ENCODE results near the gene STX7.

STX7 gene

DNA sequence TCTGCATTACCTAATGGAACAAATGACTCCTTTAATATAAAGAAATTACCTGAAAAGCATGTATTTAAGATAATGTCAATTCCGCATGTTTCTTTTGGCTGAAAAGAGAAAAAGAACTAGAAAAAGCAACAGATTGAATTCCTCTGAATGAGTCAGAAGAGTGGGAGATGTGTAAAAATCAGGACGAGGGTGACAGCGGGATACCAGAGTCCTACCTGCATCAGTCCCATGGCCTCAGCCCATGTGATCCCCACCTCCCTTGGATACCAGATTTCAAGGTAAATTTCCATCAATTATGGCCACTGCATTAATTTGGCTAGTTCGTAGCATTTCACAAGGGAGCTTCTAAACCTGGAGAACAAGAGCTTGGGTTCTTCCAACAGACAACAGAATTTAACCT is 101.6 kb downstream of the STX7 start:
- Histone ChIP-seq H3K4ac (ENCODE audit: low read depth, low read length) (no peak overlapping the region), H2BK5ac (ENCODE audit: low read depth, low read length, poor library complexity) (no peak overlapping the region), H3K79me2 (ENCODE audit: control insufficient read depth, insufficient read depth, low read length, poor library complexity) (no peaks in the 10 kb centered on the region), H2AK5ac (ENCODE audit: low read length) (no peak overlapping the region), H3K27ac (ENCODE audit: low read depth, low read length) (no peak overlapping the region), H3K4me3 (ENCODE audit: low read depth, low read length) (no peak overlapping the region), H4K91ac (ENCODE audit: low read depth, low read length) (no peak overlapping the region), H2BK12ac (ENCODE audit: low read length) (no peak overlapping the region), H3K9me3 (ENCODE audit: insufficient read depth, low read depth, low read length) (no peaks in the 10 kb centered on the region), H4K8ac (ENCODE audit: low read depth, low read length) (no peak overlapping the region), H4K12ac (ENCODE audit: low read depth, low read length) (no peak overlapping the region), H3K9ac (ENCODE audit: low read length) (no peak overlapping the region), H3K27me3 (ENCODE audit: insufficient read depth, low read length) (no peaks in the 10 kb centered on the region), H3K18ac (ENCODE audit: low read length) (no peak overlapping the region), H3K4me1 (ENCODE audit: control insufficient read depth in 1 of 2, insufficient read depth in 2 of 2, low read length in 2 of 2) (peaks cover 3 to 4% of the 10 kb centered on the region in 2 experiments), H2BK120ac (ENCODE audit: insufficient read depth, low read length, poor library complexity) (no peak overlapping the region), H3K79me1 (ENCODE audit: low read length) (no peaks in the 10 kb centered on the region), H3K4me2 (ENCODE audit: low read length) (no peak overlapping the region), H3K23ac (ENCODE audit: low read length) (no peak overlapping the region), H3K14ac (ENCODE audit: low read length) (no peak overlapping the region), H3K36me3 (ENCODE audit: control insufficient read depth in 1 of 2, insufficient read depth in 2 of 2, low read length in 2 of 2) (no peaks in the 10 kb centered on the region), H2AFZ (ENCODE audit: insufficient read depth, low read length, poor library complexity) (no peak overlapping the region)
- WGBS (ENCODE audit: extremely low coverage, insufficient coverage, insufficient read length) = no CpG with 5 or more reads among the region's 4 CpGs
- DNase-seq = peak; percentile 21 to 52

DNA sequence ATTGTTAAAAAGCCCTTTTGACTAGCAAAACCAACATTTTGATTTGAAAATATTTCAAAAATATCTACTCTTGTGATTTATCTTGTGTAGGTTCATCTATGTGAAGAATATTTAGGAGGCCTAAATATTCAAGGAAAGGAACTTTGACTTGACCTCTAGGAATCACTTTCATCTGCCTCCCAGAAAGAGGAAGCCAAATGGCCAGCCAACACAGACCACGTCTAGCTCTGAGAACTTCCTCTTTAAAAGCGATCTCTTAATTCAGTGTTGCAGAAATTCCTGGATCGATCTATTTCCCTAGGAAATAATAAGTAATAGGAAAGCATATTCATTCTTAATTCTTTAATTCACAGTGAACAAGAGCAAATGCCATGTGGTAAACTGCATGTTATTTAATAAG is 102.1 kb downstream of the STX7 start:
- Histone ChIP-seq H4K12ac (ENCODE audit: low read depth, low read length) (no peak overlapping the region), H2BK12ac (ENCODE audit: low read length) (no peak overlapping the region), H2AK5ac (ENCODE audit: low read length) (no peak overlapping the region), H3K9ac (ENCODE audit: low read length) (no peak overlapping the region), H3K79me2 (ENCODE audit: control insufficient read depth, insufficient read depth, low read length, poor library complexity) (no peaks in the 10 kb centered on the region), H2BK5ac (ENCODE audit: low read depth, low read length, poor library complexity) (no peak overlapping the region), H3K4me3 (ENCODE audit: low read depth, low read length) (no peak overlapping the region), H3K9me3 (ENCODE audit: insufficient read depth, low read depth, low read length) (no peaks in the 10 kb centered on the region), H3K79me1 (ENCODE audit: low read length) (no peaks in the 10 kb centered on the region), H3K36me3 (ENCODE audit: control insufficient read depth in 1 of 2, insufficient read depth in 2 of 2, low read length in 2 of 2) (no peaks in the 10 kb centered on the region), H3K18ac (ENCODE audit: low read length) (no peak overlapping the region), H3K4me1 (ENCODE audit: control insufficient read depth in 1 of 2, insufficient read depth in 2 of 2, low read length in 2 of 2) (peaks cover 3 to 4% of the 10 kb centered on the region in 2 experiments), H2BK120ac (ENCODE audit: insufficient read depth, low read length, poor library complexity) (no peak overlapping the region), H3K23ac (ENCODE audit: low read length) (no peak overlapping the region), H4K8ac (ENCODE audit: low read depth, low read length) (no peak overlapping the region), H3K4me2 (ENCODE audit: low read length) (no peak overlapping the region), H3K27ac (ENCODE audit: low read depth, low read length) (no peak overlapping the region), H3K27me3 (ENCODE audit: insufficient read depth, low read length) (no peaks in the 10 kb centered on the region), H3K4ac (ENCODE audit: low read depth, low read length) (no peak overlapping the region), H3K14ac (ENCODE audit: low read length) (no peak overlapping the region), H4K91ac (ENCODE audit: low read depth, low read length) (no peak overlapping the region), H2AFZ (ENCODE audit: insufficient read depth, low read length, poor library complexity) (no peak overlapping the region)
- DNase-seq = no peak
- no CpG with 5 or more reads among the region's 3 CpGs for WGBS (ENCODE audit: extremely low coverage, insufficient coverage, insufficient read length)

DNA sequence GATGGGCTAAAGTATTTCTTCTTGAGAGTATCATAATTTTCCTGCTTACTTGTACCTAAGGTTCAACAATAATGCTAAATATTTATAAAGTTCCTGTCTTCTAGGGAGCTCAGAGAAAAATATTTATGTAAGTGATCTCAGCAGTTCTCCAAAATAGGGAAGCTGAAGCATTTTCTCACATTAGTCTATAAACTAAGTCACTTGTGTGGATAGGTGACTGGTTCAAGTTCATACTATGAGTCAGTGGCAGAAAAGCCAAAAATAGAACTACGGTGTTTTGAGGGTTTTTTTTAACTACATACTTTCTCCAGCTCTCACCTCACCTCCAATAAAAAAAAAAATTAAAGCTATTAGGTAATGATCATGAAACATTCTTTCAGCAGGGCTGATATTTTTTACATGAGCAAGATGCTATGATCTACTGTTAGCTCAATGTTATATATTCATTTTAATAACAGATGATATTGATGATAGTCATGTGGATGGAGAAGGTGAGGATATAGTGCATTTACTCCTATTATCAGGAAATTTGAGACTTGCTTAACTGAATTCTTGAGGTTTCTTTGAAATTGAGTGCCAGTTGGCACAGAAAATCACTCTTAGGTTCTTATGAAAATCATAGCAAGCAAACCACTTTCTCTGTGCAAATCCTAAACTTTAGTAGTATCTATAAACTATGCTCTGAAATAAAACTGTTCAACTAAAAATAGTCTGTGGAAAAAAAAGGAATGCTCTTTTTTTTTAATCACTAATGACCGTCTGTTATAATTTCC is 107.6 kb downstream of the STX7 start:
- no peaks in the 10 kb centered on the region for H3K36me3 ChIP-seq (ENCODE audit: control insufficient read depth in 1 of 2, insufficient read depth in 2 of 2, low read length in 2 of 2)
- no peak overlapping the region for H3K14ac ChIP-seq (ENCODE audit: low read length)
- no peak overlapping the region for H2BK12ac ChIP-seq (ENCODE audit: low read length)
- no peak overlapping the region for H2BK120ac ChIP-seq (ENCODE audit: insufficient read depth, low read length, poor library complexity)
- no peak overlapping the region for H2AFZ ChIP-seq (ENCODE audit: insufficient read depth, low read length, poor library complexity)
- H4K12ac ChIP-seq (ENCODE audit: low read depth, low read length) = no peak overlapping the region
- no peak overlapping the region for H3K27ac ChIP-seq (ENCODE audit: low read depth, low read length)
- H3K79me1 ChIP-seq (ENCODE audit: low read length) = no peaks in the 10 kb centered on the region
- no peak overlapping the region for H3K9ac ChIP-seq (ENCODE audit: low read length)
- no peak overlapping the region for H3K4me3 ChIP-seq (ENCODE audit: low read depth, low read length)
- DNase-seq = no peak
- no peak overlapping the region for H4K8ac ChIP-seq (ENCODE audit: low read depth, low read length)
- no peak overlapping the region for H3K4me2 ChIP-seq (ENCODE audit: low read length)
- H3K18ac ChIP-seq (ENCODE audit: low read length) = no peak overlapping the region
- H3K27me3 ChIP-seq (ENCODE audit: insufficient read depth, low read length) = peaks cover 23% of the 10 kb centered on the region
- H2AK5ac ChIP-seq (ENCODE audit: low read length) = no peak overlapping the region
- no peaks in the 10 kb centered on the region for H3K79me2 ChIP-seq (ENCODE audit: control insufficient read depth, insufficient read depth, low read length, poor library complexity)
- H3K9me3 ChIP-seq (ENCODE audit: insufficient read depth, low read depth, low read length) = no peaks in the 10 kb centered on the region
- no peak overlapping the region for H4K91ac ChIP-seq (ENCODE audit: low read depth, low read length)
- WGBS (ENCODE audit: extremely low coverage, insufficient coverage, insufficient read length) = no CpG with 5 or more reads among the region's 2 CpGs
- H2BK5ac ChIP-seq (ENCODE audit: low read depth, low read length, poor library complexity) = no peak overlapping the region
- peaks cover 0 to 12% of the 10 kb centered on the region in 2 experiments for H3K4me1 ChIP-seq (ENCODE audit: control insufficient read depth in 1 of 2, insufficient read depth in 2 of 2, low read length in 2 of 2)
- H3K23ac ChIP-seq (ENCODE audit: low read length) = no peak overlapping the region
- H3K4ac ChIP-seq (ENCODE audit: low read depth, low read length) = no peak overlapping the region

DNA sequence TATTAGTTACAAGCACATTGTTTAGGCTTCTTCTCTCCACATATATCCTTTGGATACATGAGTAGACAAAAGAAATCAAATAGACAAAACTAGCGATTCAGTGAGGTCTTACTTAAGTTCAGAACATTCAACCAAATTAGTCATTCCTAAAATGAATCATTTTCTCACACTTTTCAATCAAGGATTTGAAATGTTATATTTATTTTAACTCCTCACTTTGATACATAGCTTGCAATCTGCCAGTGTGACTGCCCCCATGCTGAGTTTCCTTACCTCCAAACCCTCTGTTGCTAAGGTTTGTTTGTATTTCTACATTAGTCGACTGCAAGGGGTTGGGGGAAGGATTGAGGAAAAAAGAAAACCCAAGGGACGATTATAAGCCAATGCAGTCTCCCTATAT is 108.2 kb downstream of the STX7 start:
- Histone ChIP-seq H2BK120ac (ENCODE audit: insufficient read depth, low read length, poor library complexity) (no peak overlapping the region), H3K4ac (ENCODE audit: low read depth, low read length) (no peak overlapping the region), H3K36me3 (ENCODE audit: control insufficient read depth in 1 of 2, insufficient read depth in 2 of 2, low read length in 2 of 2) (no peaks in the 10 kb centered on the region), H3K14ac (ENCODE audit: low read length) (no peak overlapping the region), H3K79me2 (ENCODE audit: control insufficient read depth, insufficient read depth, low read length, poor library complexity) (no peaks in the 10 kb centered on the region), H3K4me1 (ENCODE audit: control insufficient read depth in 1 of 2, insufficient read depth in 2 of 2, low read length in 2 of 2) (peaks cover 0 to 12% of the 10 kb centered on the region in 2 experiments), H3K4me2 (ENCODE audit: low read length) (no peak overlapping the region), H2BK5ac (ENCODE audit: low read depth, low read length, poor library complexity) (no peak overlapping the region), H3K23ac (ENCODE audit: low read length) (no peak overlapping the region), H3K27me3 (ENCODE audit: insufficient read depth, low read length) (peaks cover 26% of the 10 kb centered on the region), H3K4me3 (ENCODE audit: low read depth, low read length) (no peak overlapping the region), H4K12ac (ENCODE audit: low read depth, low read length) (no peak overlapping the region), H2BK12ac (ENCODE audit: low read length) (no peak overlapping the region), H4K8ac (ENCODE audit: low read depth, low read length) (no peak overlapping the region), H3K9ac (ENCODE audit: low read length) (no peak overlapping the region), H2AFZ (ENCODE audit: insufficient read depth, low read length, poor library complexity) (no peak overlapping the region), H4K91ac (ENCODE audit: low read depth, low read length) (no peak overlapping the region), H2AK5ac (ENCODE audit: low read length) (no peak overlapping the region), H3K9me3 (ENCODE audit: insufficient read depth, low read depth, low read length) (no peaks in the 10 kb centered on the region), H3K18ac (ENCODE audit: low read length) (no peak overlapping the region), H3K27ac (ENCODE audit: low read depth, low read length) (no peak overlapping the region), H3K79me1 (ENCODE audit: low read length) (no peaks in the 10 kb centered on the region)
- WGBS (ENCODE audit: extremely low coverage, insufficient coverage, insufficient read length) = no CpG with 5 or more reads among the region's 3 CpGs
- DNase-seq = no peak

Measured in trophoblast cell (in vitro differentiated cells and primary cell).